Kidney (tissue), 14 donors: ENCODE data around the gene ID3. TPM values are rescaled to one million over a fixed set of nuclear protein-coding genes. Genes with fewer than 3 reads are reported as not detected.

Experiments used
- DNase-seq, 5 donors: peaks; one replicate each; pipeline ENCODE4 v3.0.0-alpha.2; 2013 to 2020
- FAIRE-seq: peaks from 2 replicates; lab custom pipeline; 2012; peaks lifted over from hg19 to GRCh38; lab: Jason Lieb, UNC
- H3K27ac ChIP-seq, 2 donors: one replicate each; pipeline ENCODE4 v1.7.0; 2013; ENCODE audit warnings: low read depth in 2 of 2, low read length in 2 of 2, inconsistent platforms in 1 of 2
- H3K27me3 ChIP-seq: one replicate; pipeline ENCODE4 v1.7.1; 2013; ENCODE audit warnings: low read length, inconsistent platforms; ENCODE audit not compliant: control insufficient read depth, insufficient read depth
- H3K36me3 ChIP-seq, 3 donors: one replicate each; pipeline versions ENCODE4 v1.7.0 to v1.7.1; 2013; ENCODE audit warnings: low read length in 3 of 3, control low read depth in 1 of 3, inconsistent platforms in 1 of 3; ENCODE audit not compliant: insufficient read depth in 3 of 3, control insufficient read depth in 2 of 3
- H3K4me1 ChIP-seq, 3 donors: one replicate each; pipeline versions ENCODE4 v1.7.0 to v1.7.1; 2013; ENCODE audit warnings: low read length in 3 of 3, inconsistent platforms in 1 of 3, low read depth in 1 of 3; ENCODE audit not compliant: control insufficient read depth in 2 of 3, insufficient read depth in 2 of 3
- H3K4me3 ChIP-seq, 3 donors: one replicate each; pipeline versions ENCODE4 v1.7.0 to v1.8.1; 2013; ENCODE audit warnings: low read length in 3 of 3, control low read depth in 1 of 3, inconsistent platforms in 1 of 3
- H3K9ac ChIP-seq, 3 donors: one replicate each; pipeline versions ENCODE4 v1.7.0 to v1.7.1; 2013; ENCODE audit warnings: low read length in 3 of 3, control low read depth in 1 of 3, inconsistent platforms in 1 of 3
- H3K9me3 ChIP-seq, 3 donors: one replicate each; pipeline versions ENCODE4 v1.7.0 to v1.7.1; 2013; ENCODE audit warnings: low read length in 3 of 3, control low read depth in 1 of 3, inconsistent platforms in 1 of 3; ENCODE audit not compliant: control insufficient read depth in 2 of 3, insufficient read depth in 1 of 3
- CTCF ChIP-seq: IDR thresholded peaks from 3 replicates; pipeline ENCODE4 v1.5.1; 2012; ENCODE audit warnings: mild to moderate bottlenecking, moderate library complexity, borderline replicate concordance; ENCODE audit not compliant: insufficient read depth; ENCODE audit errors: extremely low read depth
- intact Hi-C: fragments of 100-400 bp; cut with DNase I; formaldehyde crosslinking; loops from one replicate; pipeline ENCODE4 v1.11.1; 2022
- polyA plus RNA-seq: library from polyadenylated mRNA; stranded (reverse); fragments of 350-450 nt; fragmentation: Illumina TruSeq; extraction: RNeasy Lipid Tissue Mini Kit (QIAGEN cat#74804); gene quantifications from one replicate; pipeline ENCODE4 v1.2.3, GENCODE V29; 2014; ENCODE audit warnings: low read depth, low replicate concordance; ENCODE audit not compliant: insufficient read depth
- total RNA-seq: library from RNA; stranded (reverse); fragmentation: NEBNext Ultra II Directional; extraction: Animal tissue kit (Norgen Biotek cat#: 25700); gene quantifications from one replicate; pipeline ENCODE4 v1.2.1, GENCODE V29; 2021
- donor health status: control.
- donor health status: control.
- donor health status: control.
- donor health status: control.
- donor health status: control.
- donor health status: DM: yes; HTN: yes; CAD: no.
- donor health status: Normal renal cell carcinoma (clear cell type).

ID3 gene
- total and polyA plus RNA-seq, 2 donors from 2014 or later = 97.8 to 157 TPM

- no peaks in the 10 kb centered on the region for H3K36me3 ChIP-seq
- H3K4me3 ChIP-seq = peak overlapping the region in 1 of 3 donors; percentile 41
- no peak for DNase-seq
- H3K27ac ChIP-seq = peak overlapping the region in 1 of 2 donors; percentile 47
- intact Hi-C loops = no loop called here
- peaks cover 4 to 15% (median 4%) of the 10 kb centered on the region in 3 donors for H3K4me1 ChIP-seq
- no peaks in the 10 kb centered on the region for H3K27me3 ChIP-seq
- no peak for TF ChIP-seq CTCF
- no peaks in the 10 kb centered on the region for H3K9me3 ChIP-seq
- FAIRE-seq = no peak
- peak overlapping the region in 1 of 3 donors; percentile 26 for H3K9ac ChIP-seq
These were observed 8.3 kb upstream of the ID3 start for GRCh38 chr1:23567629-23567995.

DNA sequence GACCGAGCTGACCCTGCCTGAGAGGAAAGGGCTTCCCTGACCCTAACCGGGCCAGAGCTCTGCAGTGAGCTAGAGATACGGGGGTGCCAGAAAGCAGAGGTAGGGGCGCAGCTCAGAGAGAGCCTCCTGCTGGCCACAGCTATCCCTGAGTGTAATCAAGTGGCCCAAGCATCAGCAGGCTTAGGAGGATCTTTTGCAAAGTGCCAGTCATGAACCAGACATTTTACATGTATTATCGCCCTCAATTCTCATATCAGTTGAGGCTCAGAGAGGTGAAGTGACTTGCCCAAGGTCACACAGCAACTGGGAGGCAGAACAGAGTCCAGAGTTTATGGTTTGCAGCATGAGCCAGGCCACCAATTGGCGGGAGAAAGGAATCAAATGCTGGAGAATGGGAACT is 7.0 kb upstream of the ID3 start:
- no peaks in the 10 kb centered on the region for H3K27me3 ChIP-seq
- intact Hi-C loops = no loop called here
- H3K4me1 ChIP-seq = peaks cover 4 to 23% (median 9%) of the 10 kb centered on the region in 3 donors
- peak overlapping the region in 1 of 3 donors; percentile 26 for H3K9ac ChIP-seq
- H3K36me3 ChIP-seq = no peaks in the 10 kb centered on the region
- FAIRE-seq (no peak), DNase-seq (no peak)
- H3K4me3 ChIP-seq = no peak overlapping the region
- TF ChIP-seq CTCF = no peak
- no peaks in the 10 kb centered on the region for H3K9me3 ChIP-seq
- no peak overlapping the region for H3K27ac ChIP-seq

- FAIRE-seq (no peak), DNase-seq (peak in 2 of 5 donors; percentile 75 to 76)
- intact Hi-C loops = no loop called here
- TF ChIP-seq CTCF = no peak
- H3K4me3 ChIP-seq = no peak overlapping the region
- H3K4me1 ChIP-seq = peaks cover 4 to 28% (median 9%) of the 10 kb centered on the region in 3 donors
- H3K9me3 ChIP-seq = no peaks in the 10 kb centered on the region
- peak overlapping the region in 1 of 3 donors; percentile 26 for H3K9ac ChIP-seq
- no peaks in the 10 kb centered on the region for H3K36me3 ChIP-seq
- H3K27me3 ChIP-seq = no peaks in the 10 kb centered on the region
- peak overlapping the region in 1 of 2 donors; percentile 8 for H3K27ac ChIP-seq
These were observed 6.5 kb upstream of the ID3 start for GRCh38 chr1:23565776-23566175.
